ENCODE results near the gene TSC2.

Gene TSC2

GRCh38 chr16:2001456-2002355, 46.1 kb upstream of the TSC2 start:
- no peaks in the 10 kb centered on the region for H3K9me3 ChIP-seq
- no peaks in the 10 kb centered on the region for H3K27me3 ChIP-seq
- peaks cover 22% of the 10 kb centered on the region for H3K4me1 ChIP-seq
- DNase-seq = no peak
- no peak overlapping the region for H3K4me3 ChIP-seq (ENCODE audit: low read depth, low read length)
- H3K36me3 ChIP-seq = peaks cover 77% of the 10 kb centered on the region
- TF ChIP-seq, protein P1, sequence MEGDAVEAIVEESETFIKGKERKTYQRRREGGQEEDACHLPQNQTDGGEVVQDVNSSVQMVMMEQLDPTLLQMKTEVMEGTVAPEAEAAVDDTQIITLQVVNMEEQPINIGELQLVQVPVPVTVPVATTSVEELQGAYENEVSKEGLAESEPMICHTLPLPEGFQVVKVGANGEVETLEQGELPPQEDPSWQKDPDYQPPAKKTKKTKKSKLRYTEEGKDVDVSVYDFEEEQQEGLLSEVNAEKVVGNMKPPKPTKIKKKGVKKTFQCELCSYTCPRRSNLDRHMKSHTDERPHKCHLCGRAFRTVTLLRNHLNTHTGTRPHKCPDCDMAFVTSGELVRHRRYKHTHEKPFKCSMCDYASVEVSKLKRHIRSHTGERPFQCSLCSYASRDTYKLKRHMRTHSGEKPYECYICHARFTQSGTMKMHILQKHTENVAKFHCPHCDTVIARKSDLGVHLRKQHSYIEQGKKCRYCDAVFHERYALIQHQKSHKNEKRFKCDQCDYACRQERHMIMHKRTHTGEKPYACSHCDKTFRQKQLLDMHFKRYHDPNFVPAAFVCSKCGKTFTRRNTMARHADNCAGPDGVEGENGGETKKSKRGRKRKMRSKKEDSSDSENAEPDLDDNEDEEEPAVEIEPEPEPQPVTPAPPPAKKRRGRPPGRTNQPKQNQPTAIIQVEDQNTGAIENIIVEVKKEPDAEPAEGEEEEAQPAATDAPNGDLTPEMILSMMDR (IDR thresholded peaks at IDR 0.05; ENCODE audit: low read depth, low read length) = no peak

- H3K4me1 ChIP-seq = peaks cover 25% of the 10 kb centered on the region
- peaks cover 72% of the 10 kb centered on the region for H3K36me3 ChIP-seq
Measured at GRCh38 chr16:2002406-2003230, 45.2 kb upstream of the TSC2 start.

DNA sequence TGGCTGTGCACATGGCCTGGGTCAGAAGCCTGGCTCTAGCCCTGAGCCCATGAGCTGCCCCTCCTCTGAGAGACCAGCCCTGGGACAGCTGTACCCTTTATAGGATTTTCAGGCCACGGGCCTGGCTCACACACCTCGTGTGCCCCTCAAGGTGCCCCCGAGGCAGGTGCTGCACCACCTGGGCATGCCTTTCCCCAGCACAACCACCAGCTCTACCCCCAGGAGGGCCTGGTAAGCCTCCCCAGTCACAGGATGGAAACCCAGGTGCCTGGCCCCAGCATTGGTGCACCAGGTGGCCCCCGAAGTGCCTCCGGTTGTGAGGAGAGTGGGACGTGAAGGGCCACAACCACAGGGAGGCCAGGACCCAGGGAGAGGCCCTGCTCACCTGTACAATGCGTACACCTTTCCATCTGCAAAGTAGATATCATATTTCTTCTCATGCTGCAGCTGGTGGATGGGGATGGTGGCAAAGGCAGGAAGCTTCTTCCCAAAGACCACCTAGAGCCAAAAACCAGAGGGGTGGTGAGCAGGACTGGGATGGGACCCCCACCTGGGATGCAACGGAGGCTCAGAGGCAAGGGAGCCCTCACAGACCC, 44.5 kb upstream of the TSC2 start:
- Histone ChIP-seq H3K4me1 (peaks cover 29% of the 10 kb centered on the region), H3K36me3 (peaks cover 72% of the 10 kb centered on the region), H3K9me3 (no peaks in the 10 kb centered on the region), H3K27me3 (no peaks in the 10 kb centered on the region), H3K4me3 (ENCODE audit: low read depth, low read length) (no peak overlapping the region)
- TF ChIP-seq, protein P1 (IDR thresholded peaks at IDR 0.05; ENCODE audit: low read depth, low read length) = no peak
- no peak for DNase-seq

More at GRCh38 chr16:2002406-2003230, 45.2 kb upstream of the TSC2 start:
- Histone ChIP-seq H3K4me3 (ENCODE audit: low read depth, low read length) (no peak overlapping the region), H3K9me3 (no peaks in the 10 kb centered on the region), H3K27me3 (no peaks in the 10 kb centered on the region)
- peak; percentile 18 for DNase-seq
- TF ChIP-seq, protein P1 (IDR thresholded peaks at IDR 0.05; ENCODE audit: low read depth, low read length) = no peak

DNA sequence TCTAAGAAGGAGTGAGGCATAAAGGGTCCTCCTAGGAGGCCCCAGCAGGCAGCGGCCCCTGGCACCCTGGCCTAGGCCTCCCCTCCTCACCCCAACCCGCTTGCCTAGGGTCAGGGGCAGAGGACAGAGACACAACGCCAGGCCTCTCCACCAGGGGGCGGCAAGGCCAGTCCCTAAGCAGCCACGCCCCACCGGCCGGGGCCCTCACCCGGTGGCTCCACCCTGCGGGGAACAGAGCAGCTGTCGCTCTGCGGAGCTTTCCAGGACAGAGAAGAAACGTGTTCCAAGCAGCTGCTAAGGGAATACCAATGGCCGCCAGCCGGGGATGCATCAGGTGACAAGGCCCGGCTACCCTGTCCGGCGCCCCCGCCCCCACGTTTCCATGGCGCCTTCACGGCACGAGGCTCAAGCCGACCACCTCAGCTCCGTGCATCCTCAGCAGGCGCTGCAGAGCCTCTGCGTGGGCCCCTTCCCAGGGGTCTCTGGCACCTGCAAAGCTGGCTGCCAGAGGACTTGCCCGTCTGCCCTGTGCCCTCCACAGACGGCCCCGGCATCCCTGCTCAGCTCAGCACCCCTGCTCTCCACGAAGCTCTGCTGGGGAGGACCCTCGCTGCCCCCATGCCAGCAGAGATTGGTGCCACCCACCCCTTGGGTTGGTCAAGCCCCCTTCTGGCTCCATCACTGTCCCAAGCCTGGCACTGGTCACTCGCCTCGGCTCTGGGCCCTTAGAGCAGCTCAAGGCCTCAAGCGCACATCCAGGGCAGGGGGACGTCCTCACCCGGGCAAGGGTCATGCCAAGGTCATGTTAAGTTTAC, 43.8 kb upstream of the TSC2 start:
- TF ChIP-seq, protein P1 (IDR thresholded peaks at IDR 0.05; ENCODE audit: low read depth, low read length) = peak; percentile 97
- Histone ChIP-seq H3K36me3 (peaks cover 65% of the 10 kb centered on the region), H3K4me1 (peaks cover 29% of the 10 kb centered on the region), H3K27me3 (no peaks in the 10 kb centered on the region), H3K4me3 (ENCODE audit: low read depth, low read length) (peak overlapping the region; percentile 19; the same call in 1 of the 2 replicates), H3K9me3 (no peaks in the 10 kb centered on the region)
- DNase-seq = peak; percentile 99

- Histone ChIP-seq H3K27me3 (no peaks in the 10 kb centered on the region), H3K4me1 (peaks cover 29% of the 10 kb centered on the region), H3K36me3 (peaks cover 55% of the 10 kb centered on the region), H3K4me3 (ENCODE audit: low read depth, low read length) (no peak overlapping the region), H3K9me3 (no peaks in the 10 kb centered on the region)
- TF ChIP-seq, protein P1 (IDR thresholded peaks at IDR 0.05; ENCODE audit: low read depth, low read length) = no peak
- DNase-seq = peak; percentile 48
Measured at GRCh38 chr16:2004795-2005517, 42.8 kb upstream of the TSC2 start.

All from BE2C (cell line).